Coronary artery (tissue), 2 donors: ENCODE data around the gene BORCS5.
A peak's percentile ranks its signal among the peaks of the same experiment; 100 is the strongest.

Experiments used
- DNase-seq: peaks from one replicate; pipeline ENCODE4 v3.0.0-alpha.2; 2017; ENCODE audit warnings: low spot score
- H3K27ac ChIP-seq, 2 donors: fragments of 200-600 bp; sonication (generic); one replicate each; pipeline ENCODE4 v1.5.1; 2016 to 2019
- H3K4me3 ChIP-seq: fragments of 200-600 bp; sonication (generic); 2 replicates; pipeline ENCODE4 v1.5.1; 2016; ENCODE audit warnings: mild to moderate bottlenecking, moderate library complexity
- CTCF ChIP-seq: fragments of 200-600 bp; sonication (generic); IDR thresholded peaks from one replicate; pipeline ENCODE4 v1.5.1; 2019; ENCODE audit warnings: antibody characterized with exemption

The BORCS5 gene

GRCh38 chr12:12436831-12437345 lies 80.0 kb downstream of the BORCS5 start:
- no peak overlapping the region for H3K27ac ChIP-seq
- no peak for TF ChIP-seq CTCF
- no peak overlapping the region for H3K4me3 ChIP-seq
- DNase-seq, result no peak

GRCh38 chr12:12439636-12440035 lies 82.8 kb downstream of the BORCS5 start:
- no peak for TF ChIP-seq CTCF
- Histone ChIP-seq H3K27ac (no peak overlapping the region), H3K4me3 (no peak overlapping the region)
- no peak for DNase-seq

- H3K27ac ChIP-seq, result peak overlapping the region in 1 of 2 donors; percentile 4
- no peak for DNase-seq
- H3K4me3 ChIP-seq, result no peak overlapping the region
- no peak for TF ChIP-seq CTCF
Observed at GRCh38 chr12:12440784-12441428, 84.0 kb downstream of the BORCS5 start.

- Histone ChIP-seq H3K4me3 (no peak overlapping the region), H3K27ac (no peak overlapping the region)
- no peak for TF ChIP-seq CTCF
- no peak for DNase-seq
Observed at GRCh38 chr12:12441429-12441807, 84.5 kb downstream of the BORCS5 start.

- TF ChIP-seq CTCF, result no peak
- Histone ChIP-seq H3K27ac (peak overlapping the region; percentile 58 to 80), H3K4me3 (no peak overlapping the region)
- DNase-seq, result no peak
Observed at GRCh38 chr12:12441843-12442461, 85.1 kb downstream of the BORCS5 start.

- no peak for TF ChIP-seq CTCF
- H3K27ac ChIP-seq, result peak overlapping the region; percentile 58 to 80
- DNase-seq, result no peak
- H3K4me3 ChIP-seq, result peak overlapping the region; percentile 5
Observed at GRCh38 chr12:12442548-12443071, 85.7 kb downstream of the BORCS5 start.
